ENCODE measurements around the gene SRRD.

- TF ChIP-seq SP1 (CRISPR knock-in tag; conservative IDR thresholded peaks at IDR 0.05) (no peak), CREB1 (CRISPR knock-in tag; IDR thresholded peaks at IDR 0.05) (no peak), CTCF (IDR thresholded peaks at IDR 0.05) (no peak), ESRRA (CRISPR knock-in tag; IDR thresholded peaks at IDR 0.05; ENCODE audit: borderline replicate concordance) (no peak), TEAD1 (CRISPR knock-in tag; IDR thresholded peaks at IDR 0.05) (no peak), MAX (CRISPR knock-in tag; IDR thresholded peaks at IDR 0.05) (no peak), ZNF263 (CRISPR knock-in tag; IDR thresholded peaks at IDR 0.05; ENCODE audit: low read depth) (no peak)
Measured at GRCh38 chr22:26527167-26527566, 43.5 kb downstream of the SRRD start.
